ENCODE results near the gene TBC1D32.

- TF ChIP-seq POLR2A (IDR thresholded peaks at IDR 0.05; ENCODE audit: low read length): no peak
- TF ChIP-seq GATA1 (IDR thresholded peaks at IDR 0.05; ENCODE audit: low read depth, low read length): no peak
Observed at GRCh38 chr6:121188356-121188755, 145.9 kb downstream of the TBC1D32 start.
